Neural progenitor cell (in vitro differentiated cells): Measurements from ENCODE around the gene TECTB. TPM values are rescaled to one million over a fixed set of nuclear protein-coding genes. Genes with fewer than 3 reads are reported as not detected.

ENCODE experiments used
- DNase-seq: peaks from one replicate; pipeline ENCODE4 v3.0.0-alpha.2; 2016; ENCODE audit warnings: low spot score
- H2AFZ ChIP-seq: fragments of 200-600 bp; sonication (generic); replicated peaks from 2 replicates; pipeline ENCODE4 v1.6.1; 2016; ENCODE audit warnings: antibody characterized with exemption
- H3F3A ChIP-seq: fragments of 200-600 bp; sonication (generic); 2 replicates; pipeline ENCODE4 v1.6.1; 2016; ENCODE audit warnings: antibody characterized with exemption, low read depth
- H3K27ac ChIP-seq: fragments of 200-600 bp; sonication (generic); 2 replicates; pipeline ENCODE4 v1.5.1; 2016; ENCODE audit warnings: mild to moderate bottlenecking
- H3K27me3 ChIP-seq: fragments of 200-600 bp; sonication (generic); 2 replicates; pipeline ENCODE4 v1.6.1; 2016; ENCODE audit warnings: mild to moderate bottlenecking, moderate library complexity
- H3K36me3 ChIP-seq: fragments of 200-600 bp; sonication (generic); 2 replicates; pipeline ENCODE4 v1.5.1; 2016
- H3K4me1 ChIP-seq: fragments of 200-600 bp; sonication (generic); 2 replicates; pipeline ENCODE4 v1.6.1; 2016; ENCODE audit warnings: mixed run types
- H3K4me2 ChIP-seq: fragments of 200-600 bp; sonication (generic); 2 replicates; pipeline ENCODE4 v1.6.1; 2016
- H3K4me3 ChIP-seq: fragments of 200-600 bp; sonication (generic); 2 replicates; pipeline ENCODE4 v1.5.1; 2016
- H3K79me2 ChIP-seq: fragments of 200-600 bp; sonication (generic); 2 replicates; pipeline ENCODE4 v1.6.1; 2016; ENCODE audit warnings: low read depth
- H3K9ac ChIP-seq: fragments of 200-600 bp; sonication (generic); 2 replicates; pipeline ENCODE4 v1.6.1; 2016
- H3K9me3 ChIP-seq: fragments of 200-600 bp; sonication (generic); 2 replicates; pipeline ENCODE4 v1.5.1; 2016; ENCODE audit warnings: low read depth
- H4K20me1 ChIP-seq: fragments of 200-600 bp; sonication (generic); 2 replicates; pipeline ENCODE4 v1.6.1; 2016; ENCODE audit warnings: low read depth
- H3K27ac Mint-ChIP-seq: 3 replicates; pipeline ENCODE4 v1.8.0; 2021; ENCODE audit warnings: mixed read lengths
- H3K27me3 Mint-ChIP-seq: 2 replicates; pipeline ENCODE4 v1.8.0; 2022; ENCODE audit warnings: low read depth, mild to moderate bottlenecking, inconsistent platforms, moderate library complexity, mixed read lengths; ENCODE audit not compliant: insufficient read depth
- H3K36me3 Mint-ChIP-seq: 3 replicates; pipeline ENCODE4 v1.8.0; 2021; ENCODE audit warnings: mixed read lengths
- H3K4me1 Mint-ChIP-seq: 3 replicates; pipeline ENCODE4 v1.8.0; 2021; ENCODE audit warnings: mixed read lengths
- H3K4me3 Mint-ChIP-seq: 3 replicates; pipeline ENCODE4 v1.8.0; 2021; ENCODE audit warnings: mild to moderate bottlenecking, moderate library complexity, mixed read lengths
- H3K9me3 Mint-ChIP-seq: 3 replicates; pipeline ENCODE4 v1.8.0; 2020; ENCODE audit warnings: mixed read lengths
- EZH2 ChIP-seq: fragments of 200-600 bp; sonication (generic); IDR thresholded peaks from 2 replicates; pipeline ENCODE4 v1.6.1; 2017; ENCODE audit warnings: antibody characterized with exemption, mild to moderate bottlenecking, moderate library complexity
- EZH2phosphoT487 ChIP-seq: fragments of 200-600 bp; sonication (generic); IDR thresholded peaks from 2 replicates; pipeline ENCODE4 v1.6.1; 2017; ENCODE audit warnings: antibody characterized with exemption
- total RNA-seq: library from RNA; depleted of rRNA; stranded (reverse); fragments of >200 nt; gene quantifications from 2 replicates; pipeline ENCODE4 v1.2.3, GENCODE V29; 2015; ENCODE audit warnings: low replicate concordance
- TF ChIP-seq, protein P1 (sequence below): fragments of 200-600 bp; sonication (generic); IDR thresholded peaks from 2 replicates; pipeline ENCODE4 v1.5.1; 2017; ENCODE audit warnings: antibody characterized with exemption, mild to moderate bottlenecking

The TECTB gene
- total RNA-seq, 1 donor from 2014 or later = not detected

DNA sequence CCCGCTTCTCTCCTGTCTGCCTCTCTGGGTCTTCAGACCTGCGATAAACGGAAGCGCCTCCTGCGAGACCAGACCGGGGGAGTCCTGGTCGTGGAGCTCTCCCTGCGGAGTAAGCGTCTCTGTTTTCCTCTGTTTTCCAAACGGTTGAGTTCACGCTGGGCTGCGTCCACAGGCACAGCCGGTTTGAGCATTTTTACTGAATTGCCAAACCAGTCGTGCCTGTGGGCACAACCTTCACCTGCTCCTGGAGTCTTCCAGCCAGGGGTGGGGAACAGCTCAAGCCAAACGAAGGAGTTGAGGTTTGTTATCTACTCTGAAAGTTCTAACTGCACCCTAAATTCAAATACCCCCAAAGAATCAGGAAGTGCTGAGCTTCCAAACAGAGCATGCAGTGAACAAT, 16.3 kb downstream of the TECTB start:
- no peaks in the 10 kb centered on the region for H3K27me3 ChIP-seq
- Mint-ChIP-seq H3K4me1 (peaks cover 12% of the 10 kb centered on the region), H3K27ac (no peak overlapping the region), H3K36me3 (no peaks in the 10 kb centered on the region), H3K4me3 (no peak overlapping the region), H3K27me3 (peaks cover 6% of the 10 kb centered on the region), H3K9me3 (no peaks in the 10 kb centered on the region)
- no peaks in the 10 kb centered on the region for H4K20me1 ChIP-seq
- H3K36me3 ChIP-seq = no peaks in the 10 kb centered on the region
- no peak overlapping the region for H3K27ac ChIP-seq
- no peak for DNase-seq
- no peak overlapping the region for H3K9ac ChIP-seq
- peaks cover 4% of the 10 kb centered on the region for H3K4me1 ChIP-seq
- no peak for TF ChIP-seq EZH2phosphoT487
- TF ChIP-seq, protein P1, sequence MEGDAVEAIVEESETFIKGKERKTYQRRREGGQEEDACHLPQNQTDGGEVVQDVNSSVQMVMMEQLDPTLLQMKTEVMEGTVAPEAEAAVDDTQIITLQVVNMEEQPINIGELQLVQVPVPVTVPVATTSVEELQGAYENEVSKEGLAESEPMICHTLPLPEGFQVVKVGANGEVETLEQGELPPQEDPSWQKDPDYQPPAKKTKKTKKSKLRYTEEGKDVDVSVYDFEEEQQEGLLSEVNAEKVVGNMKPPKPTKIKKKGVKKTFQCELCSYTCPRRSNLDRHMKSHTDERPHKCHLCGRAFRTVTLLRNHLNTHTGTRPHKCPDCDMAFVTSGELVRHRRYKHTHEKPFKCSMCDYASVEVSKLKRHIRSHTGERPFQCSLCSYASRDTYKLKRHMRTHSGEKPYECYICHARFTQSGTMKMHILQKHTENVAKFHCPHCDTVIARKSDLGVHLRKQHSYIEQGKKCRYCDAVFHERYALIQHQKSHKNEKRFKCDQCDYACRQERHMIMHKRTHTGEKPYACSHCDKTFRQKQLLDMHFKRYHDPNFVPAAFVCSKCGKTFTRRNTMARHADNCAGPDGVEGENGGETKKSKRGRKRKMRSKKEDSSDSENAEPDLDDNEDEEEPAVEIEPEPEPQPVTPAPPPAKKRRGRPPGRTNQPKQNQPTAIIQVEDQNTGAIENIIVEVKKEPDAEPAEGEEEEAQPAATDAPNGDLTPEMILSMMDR = no peak
- TF ChIP-seq EZH2 = no peak
- peak overlapping the region; percentile 26 for H2AFZ ChIP-seq
- no peaks in the 10 kb centered on the region for H3K9me3 ChIP-seq
- no peak overlapping the region for H3K4me3 ChIP-seq
- no peaks in the 10 kb centered on the region for H3K79me2 ChIP-seq
- no peaks in the 10 kb centered on the region for H3F3A ChIP-seq
- H3K4me2 ChIP-seq = no peak overlapping the region

DNA sequence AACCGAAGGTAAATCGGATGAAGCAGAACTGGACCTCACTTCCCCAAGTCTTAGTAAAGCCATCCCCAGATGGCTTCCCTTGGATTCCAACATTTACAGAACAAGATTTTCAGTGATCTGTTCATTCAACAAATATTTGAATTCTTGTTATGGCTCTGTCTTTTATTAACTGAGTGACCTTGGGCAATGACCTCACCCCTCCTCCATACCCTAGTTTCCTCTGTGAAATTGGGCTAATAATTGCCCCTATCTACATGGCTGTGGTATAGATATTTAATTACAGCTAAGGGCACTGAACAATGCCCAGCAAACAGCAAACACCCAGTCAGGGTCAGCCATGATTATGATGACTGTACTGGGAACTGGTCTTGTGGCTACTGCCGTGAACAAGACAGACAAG, 19.1 kb downstream of the TECTB start:
- Histone ChIP-seq H3K9ac (no peak overlapping the region), H3F3A (no peaks in the 10 kb centered on the region), H3K27me3 (no peaks in the 10 kb centered on the region), H2AFZ (no peak overlapping the region), H3K27ac (no peak overlapping the region), H3K9me3 (no peaks in the 10 kb centered on the region), H3K4me3 (no peak overlapping the region), H3K4me1 (no peaks in the 10 kb centered on the region), H3K36me3 (no peaks in the 10 kb centered on the region), H4K20me1 (no peaks in the 10 kb centered on the region), H3K79me2 (no peaks in the 10 kb centered on the region), H3K4me2 (no peak overlapping the region)
- Mint-ChIP-seq H3K4me3 (no peak overlapping the region), H3K9me3 (no peaks in the 10 kb centered on the region), H3K27me3 (peaks cover 6% of the 10 kb centered on the region), H3K36me3 (no peaks in the 10 kb centered on the region), H3K27ac (peak overlapping the region; percentile 69), H3K4me1 (no peaks in the 10 kb centered on the region)
- DNase-seq = no peak
- TF ChIP-seq EZH2phosphoT487 = no peak
- TF ChIP-seq, protein P1 = no peak
- no peak for TF ChIP-seq EZH2

DNA sequence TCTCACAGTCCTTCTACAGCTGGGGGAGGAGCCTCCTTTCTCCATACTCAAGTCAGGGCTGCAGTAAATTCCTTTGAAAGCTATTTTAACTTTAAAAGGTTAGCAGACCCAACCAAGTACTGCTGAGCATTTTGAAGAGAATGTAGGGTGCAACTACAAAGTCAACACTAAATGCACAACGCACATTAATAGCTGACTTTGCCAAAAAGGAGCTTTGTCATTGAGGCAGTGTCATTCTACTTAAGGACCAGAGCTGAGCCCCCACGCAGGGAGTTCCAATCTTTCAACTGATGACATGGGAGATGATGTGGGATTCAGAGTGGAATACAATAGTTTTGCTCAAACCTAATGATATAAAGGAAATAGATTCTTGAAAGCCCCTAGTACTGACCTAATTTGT, 20.3 kb downstream of the TECTB start:
- H3K9ac ChIP-seq = no peak overlapping the region
- peaks cover 6% of the 10 kb centered on the region for H3K27me3 Mint-ChIP-seq
- no peak for DNase-seq
- no peaks in the 10 kb centered on the region for H3K27me3 ChIP-seq
- peaks cover 4% of the 10 kb centered on the region for H3K4me1 Mint-ChIP-seq
- H3K36me3 ChIP-seq = no peaks in the 10 kb centered on the region
- no peak overlapping the region for H2AFZ ChIP-seq
- no peaks in the 10 kb centered on the region for H3K79me2 ChIP-seq
- TF ChIP-seq EZH2 (no peak), EZH2phosphoT487 (no peak)
- TF ChIP-seq, protein P1 = no peak
- no peaks in the 10 kb centered on the region for H3K9me3 ChIP-seq
- H4K20me1 ChIP-seq = no peaks in the 10 kb centered on the region
- no peak overlapping the region for H3K4me3 Mint-ChIP-seq
- no peaks in the 10 kb centered on the region for H3K4me1 ChIP-seq
- H3K27ac ChIP-seq = no peak overlapping the region
- H3K9me3 Mint-ChIP-seq = no peaks in the 10 kb centered on the region
- no peak overlapping the region for H3K4me2 ChIP-seq
- no peak overlapping the region for H3K27ac Mint-ChIP-seq
- H3K4me3 ChIP-seq = no peak overlapping the region
- no peaks in the 10 kb centered on the region for H3K36me3 Mint-ChIP-seq
- H3F3A ChIP-seq = no peaks in the 10 kb centered on the region
